Heart left ventricle (tissue), 13 donors: Measurements from ENCODE around the gene AIF1L.

Experiments used
- CTCF ChIP-seq, 12 donors: fragments of 200-600 bp; sonication (generic) in 4 of 12; IDR thresholded peaks; one replicate each; pipeline versions ENCODE4 v1.5.0 to v1.8.0; 2018 to 2022; ENCODE audit warnings: antibody characterized with exemption in 12 of 12, mild to moderate bottlenecking in 5 of 12
- POLR2A ChIP-seq, 2 donors: fragments of 450-650 bp; IDR thresholded peaks; one replicate each; pipeline ENCODE4 v1.6.1; 2017; ENCODE audit warnings: antibody characterized with exemption in 2 of 2, mild to moderate bottlenecking in 2 of 2, moderate library complexity in 2 of 2
- donor health status: ischemic (EF 13 %, LVEDD 7.1; RV severe dilation, severe dysfunction).
- donor health status: DM: no; HTN: yes; CAD: no.
- donor health status: DM: no; HTN: no; CAD: no.
- donor health status: ischemic (EF 25% LVEDD 6.9; RV normal size, moderate dysfunction).
- donor health status: ischemic (EF 25% LVEDD 5.7; RV mildly dilated, moderate dysfunction).
- donor health status: ischemic (EF 35%, LVEDD 5.7; RV mildly dilated, moderate dysfunction).
- donor health status: nonischemic (EF 11% LVEDD 7.7; RV severe dilation, severe dysfunction).
- donor health status: DM: yes; HTN: yes; CAD: no.
- donor health status: PGD.
- donor health status: ischemic (EF 29% LVEDD 5.4; RV normal size, mild dysfunction).
- donor health status: nonischemic (EF 23%, LVEDD 6.1; RV moderate dilation, normal function).

- TF ChIP-seq CTCF (IDR thresholded peaks at IDR 0.05), result no peak
- TF ChIP-seq POLR2A (IDR thresholded peaks at IDR 0.05), result no peak
Observed at GRCh38 chr9:131101207-131101964, 5.1 kb downstream of the AIF1L start.
